Breast epithelium (tissue), 4 donors: ENCODE measurements around the gene IL1R2. TPM values are rescaled to one million over a fixed set of nuclear protein-coding genes. Genes with fewer than 3 reads are reported as not detected.
"Not testable (repeated sequence)": the region's sequence is repeated elsewhere in the genome, so short reads cannot be mapped to it uniquely, and the experiment has no call there.

Experiments
- DNase-seq, 2 donors: peaks; one replicate each; pipeline ENCODE4 v3.0.0-alpha.2; 2019; ENCODE audit warnings: low spot score in 2 of 2
- H3K27ac ChIP-seq, 2 donors: fragments of 200-600 bp; sonication (generic) in 1 of 2; one replicate each; pipeline ENCODE4 v1.5.1; 2016 to 2019; ENCODE audit warnings: mild to moderate bottlenecking in 1 of 2
- H3K27me3 ChIP-seq, 2 donors: fragments of 200-600 bp; sonication (generic) in 1 of 2; one replicate each; pipeline versions ENCODE4 v1.5.1 to v1.6.0; 2017 to 2019; ENCODE audit warnings: control low read depth in 1 of 2, mild to moderate bottlenecking in 1 of 2
- H3K36me3 ChIP-seq: fragments of 200-600 bp; one replicate; pipeline ENCODE4 v1.5.1; 2019
- H3K4me1 ChIP-seq, 2 donors: fragments of 200-600 bp; sonication (generic); one replicate each; pipeline ENCODE4 v1.5.1; 2016 to 2019; ENCODE audit warnings: control low read depth in 1 of 2
- H3K4me3 ChIP-seq, 3 donors: fragments of 200-600 bp; sonication (generic); 1 replicate in 2 of 3; 2 replicates in 1 of 3; pipeline ENCODE4 v1.5.1; 2016 to 2019; ENCODE audit warnings: mild to moderate bottlenecking in 3 of 3, moderate library complexity in 2 of 3
- H3K9me3 ChIP-seq, 2 donors: fragments of 200-600 bp; sonication (generic) in 1 of 2; one replicate each; pipeline ENCODE4 v1.5.1; 2016 to 2019; ENCODE audit warnings: control low read depth in 1 of 2
- CTCF ChIP-seq, 3 donors: fragments of 450-650 bp; IDR thresholded peaks; one replicate each; pipeline ENCODE4 v1.5.1; 2016 to 2017; ENCODE audit warnings: antibody characterized with exemption in 3 of 3, mild to moderate bottlenecking in 3 of 3, moderate library complexity in 3 of 3
- POLR2A ChIP-seq: fragments of 450-650 bp; IDR thresholded peaks from one replicate; pipeline ENCODE4 v1.6.1; 2016; ENCODE audit warnings: antibody characterized with exemption, mild to moderate bottlenecking, moderate library complexity
- POLR2AphosphoS5 ChIP-seq, 3 donors: sonication (generic); formaldehyde crosslinking; IDR thresholded peaks; one replicate each; pipeline ENCODE4 v1.6.1; 2017; ENCODE audit warnings: antibody characterized with exemption in 3 of 3
- intact Hi-C: fragments of 100-400 bp; cut with DNase I; formaldehyde crosslinking; loops from one replicate; pipeline ENCODE4 v1.15.1; 2023; ENCODE audit warnings: low total_unique reads
- total RNA-seq, 3 donors: library from RNA; depleted of rRNA; stranded (reverse); fragments of >200 nt; gene quantifications; one replicate each; pipeline ENCODE4 v1.1.0, GENCODE V29; 2016

The IL1R2 gene
- total RNA-seq, 3 donors from 2014 or later: 8.2 to 9.8 (median 8.2) TPM

- no peak overlapping the region for H3K4me3 ChIP-seq
- no peak overlapping the region for H3K27ac ChIP-seq
- no peaks in the 10 kb centered on the region for H3K36me3 ChIP-seq
- no peaks in the 10 kb centered on the region for H3K27me3 ChIP-seq
- no peaks in the 10 kb centered on the region for H3K9me3 ChIP-seq
- intact Hi-C loops: no loop called here
- DNase-seq: no peak
- H3K4me1 ChIP-seq: no peaks in the 10 kb centered on the region
- no peak for TF ChIP-seq POLR2AphosphoS5 (IDR thresholded peaks at IDR 0.05)
- no peak for TF ChIP-seq CTCF (IDR thresholded peaks at IDR 0.05)
- TF ChIP-seq POLR2A: no peak
Observed at GRCh38 chr2:102002228-102002627, 10.5 kb downstream of the IL1R2 start.

DNA sequence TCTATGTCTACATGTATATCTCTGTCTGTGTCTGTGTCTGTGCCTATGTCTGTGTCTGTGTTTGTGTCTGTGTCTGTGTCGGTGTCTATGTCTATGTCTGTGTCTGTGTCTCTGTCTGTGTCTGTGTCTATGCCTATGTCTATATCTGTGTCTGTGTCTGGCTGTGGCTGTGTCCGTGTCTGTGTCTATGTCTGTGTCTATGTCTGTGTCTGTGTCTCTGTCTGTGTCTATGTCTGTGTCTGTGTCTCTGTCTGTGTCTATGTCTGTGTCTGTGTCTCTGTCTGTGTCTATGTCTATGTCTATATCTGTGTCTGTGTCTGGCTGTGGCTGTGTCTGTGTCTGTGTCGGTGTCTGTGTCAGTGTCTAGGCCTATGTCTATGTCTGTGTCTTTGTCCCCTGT lies 11.1 kb downstream of the IL1R2 start:
- H3K9me3 ChIP-seq, DNase-seq, H3K4me3 ChIP-seq, intact Hi-C loops, H3K4me1 ChIP-seq, H3K27me3 ChIP-seq, H3K36me3 ChIP-seq, H3K27ac ChIP-seq: not testable (repeated sequence)

GRCh38 chr2:102003696-102004095 lies 11.9 kb downstream of the IL1R2 start:
- no peak for TF ChIP-seq POLR2A
- no peaks in the 10 kb centered on the region for H3K4me1 ChIP-seq
- no peak overlapping the region for H3K27ac ChIP-seq
- no peaks in the 10 kb centered on the region for H3K9me3 ChIP-seq
- H3K27me3 ChIP-seq: no peaks in the 10 kb centered on the region
- intact Hi-C loops: no loop called here
- no peak for DNase-seq
- H3K36me3 ChIP-seq: no peaks in the 10 kb centered on the region
- H3K4me3 ChIP-seq: no peak overlapping the region

DNA sequence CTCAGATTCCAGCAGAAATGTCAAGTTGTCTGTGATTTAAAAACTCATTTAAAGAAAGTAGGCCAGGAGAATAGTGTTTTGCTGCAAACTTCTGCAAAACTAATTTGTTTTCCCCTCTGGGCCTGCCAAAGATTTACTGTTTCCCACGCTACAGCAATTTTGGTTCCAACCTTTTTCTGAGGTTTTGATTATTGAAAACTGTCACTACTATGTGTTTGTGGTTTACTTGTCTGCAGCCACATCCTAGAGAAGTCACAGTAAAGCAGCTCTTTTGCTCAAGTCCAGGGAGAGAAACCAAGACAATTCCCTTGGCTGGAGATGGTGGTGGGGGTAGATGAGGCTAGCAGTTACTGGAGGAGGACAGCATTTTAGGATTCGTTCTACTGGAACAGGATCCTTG lies 12.8 kb downstream of the IL1R2 start:
- H3K4me1 ChIP-seq: no peaks in the 10 kb centered on the region
- intact Hi-C loops: no loop called here
- H3K27me3 ChIP-seq: no peaks in the 10 kb centered on the region
- H3K36me3 ChIP-seq: no peaks in the 10 kb centered on the region
- TF ChIP-seq POLR2A: no peak
- peak in 1 of 3 donors; percentile 32 for TF ChIP-seq POLR2AphosphoS5 (IDR thresholded peaks at IDR 0.05)
- H3K27ac ChIP-seq: peak overlapping the region in 1 of 2 donors; percentile 23
- no peak overlapping the region for H3K4me3 ChIP-seq
- H3K9me3 ChIP-seq: no peaks in the 10 kb centered on the region
- no peak for DNase-seq

- TF ChIP-seq CTCF (IDR thresholded peaks at IDR 0.05): no peak
- no peak for TF ChIP-seq POLR2A
- no peak for TF ChIP-seq POLR2AphosphoS5 (IDR thresholded peaks at IDR 0.05)
- H3K36me3 ChIP-seq: no peaks in the 10 kb centered on the region
- no peaks in the 10 kb centered on the region for H3K4me1 ChIP-seq
- H3K27me3 ChIP-seq: no peaks in the 10 kb centered on the region
- peak overlapping the region in 1 of 2 donors; percentile 23 for H3K27ac ChIP-seq
- H3K9me3 ChIP-seq: no peaks in the 10 kb centered on the region
- DNase-seq: no peak
- intact Hi-C loops: no loop called here
- H3K4me3 ChIP-seq: no peak overlapping the region
Observed at GRCh38 chr2:102005449-102005848, 13.7 kb downstream of the IL1R2 start.

- intact Hi-C loops: no loop called here
- Histone ChIP-seq H3K27ac (no peak overlapping the region), H3K9me3 (no peaks in the 10 kb centered on the region), H3K36me3 (no peaks in the 10 kb centered on the region), H3K27me3 (no peaks in the 10 kb centered on the region), H3K4me1 (no peaks in the 10 kb centered on the region), H3K4me3 (no peak overlapping the region)
- no peak for TF ChIP-seq POLR2A
- TF ChIP-seq CTCF (IDR thresholded peaks at IDR 0.05): peak in 2 of 3 donors; percentile 46 to 60
- DNase-seq: no peak
Observed at GRCh38 chr2:102005989-102006885, 14.5 kb downstream of the IL1R2 start.
